Ascending aorta (tissue), 2 donors: Measurements from ENCODE around the gene EFCAB12. TPM values are rescaled to one million over a fixed set of nuclear protein-coding genes. Genes with fewer than 3 reads are reported as not detected.

Source experiments
- DNase-seq, 2 donors: peaks; one replicate each; pipeline ENCODE4 v3.0.0-alpha.2; 2019; ENCODE audit warnings: low spot score in 2 of 2
- H3K27ac ChIP-seq, 2 donors: fragments of 200-600 bp; sonication (generic); one replicate each; pipeline ENCODE4 v1.5.1; 2016 to 2017; ENCODE audit warnings: mild to moderate bottlenecking in 1 of 2
- H3K27me3 ChIP-seq: fragments of 200-600 bp; sonication (generic); one replicate; pipeline ENCODE4 v1.5.1; 2017
- H3K36me3 ChIP-seq, 2 donors: fragments of 200-600 bp; sonication (generic); one replicate each; pipeline ENCODE4 v1.5.1; 2016
- H3K4me1 ChIP-seq, 2 donors: fragments of 200-600 bp; sonication (generic); one replicate each; pipeline ENCODE4 v1.5.1; 2016 to 2017; ENCODE audit warnings: mild to moderate bottlenecking in 1 of 2
- H3K4me3 ChIP-seq, 2 donors: fragments of 200-600 bp; sonication (generic); one replicate each; pipeline ENCODE4 v1.5.1; 2016 to 2017; ENCODE audit warnings: mild to moderate bottlenecking in 1 of 2
- H3K9me3 ChIP-seq, 2 donors: fragments of 200-600 bp; sonication (generic); one replicate each; pipeline ENCODE4 v1.5.1; 2016
- intact Hi-C: fragments of 100-400 bp; cut with DNase I; formaldehyde crosslinking; loops from one replicate; pipeline ENCODE4 v1.15.1; 2023
- total RNA-seq: library from RNA; depleted of rRNA; stranded (reverse); fragments of >200 nt; gene quantifications from one replicate; pipeline ENCODE4 v1.1.0, GENCODE V29; 2016
- TF ChIP-seq, protein P1 (sequence below), 3 experiments: fragments of 200-600 bp in 2 of 3; fragments of 450-650 bp in 1 of 3; sonication (generic) in 2 of 3; IDR thresholded peaks; one replicate each; pipeline ENCODE4 v1.5.1; 2016 to 2019; ENCODE audit warnings: antibody characterized with exemption in 3 of 3, mild to moderate bottlenecking in 1 of 3, moderate library complexity in 1 of 3

The EFCAB12 gene
- total RNA-seq: not detected

DNA sequence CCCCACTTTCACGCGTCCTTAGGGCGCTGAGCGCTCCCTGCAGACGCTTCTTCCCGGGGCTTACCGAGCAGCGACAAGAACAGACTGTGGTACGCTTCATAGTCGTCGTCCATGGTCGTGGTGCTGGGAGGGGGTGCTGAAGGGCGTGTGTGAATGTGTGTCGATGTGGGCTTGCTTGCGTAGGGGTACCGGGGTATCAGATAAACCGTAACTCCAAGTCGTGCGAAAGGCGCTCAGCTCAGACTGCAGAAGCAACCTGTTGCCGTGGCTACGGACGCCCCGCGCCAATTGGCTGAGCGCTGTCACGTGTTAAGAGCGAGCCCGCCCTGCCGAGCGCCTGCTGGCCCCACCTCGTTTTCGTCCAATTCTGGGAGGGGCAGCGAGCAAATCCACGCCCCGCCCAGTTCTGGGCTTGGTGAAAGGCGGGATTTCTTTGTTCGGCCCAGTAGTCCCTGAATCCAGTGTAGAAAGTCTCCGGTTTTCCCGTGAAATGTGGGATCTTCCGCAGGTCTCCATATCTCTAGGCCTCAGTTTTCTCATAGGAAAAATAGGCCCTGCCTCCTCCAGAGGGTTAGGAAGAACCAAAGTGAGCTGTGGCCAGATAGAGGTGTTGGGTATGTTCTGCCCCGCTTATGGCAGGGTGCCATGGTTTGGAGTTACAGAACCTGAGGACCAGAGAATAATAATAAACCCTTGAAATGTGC is at the start of gene EFCAB12:
Gene EFCAB12, minus strand, starts transcription at position 261 of the 704 bp plus-strand sequence. Its CDS starts 148 bp downstream, at position 113.
- peaks cover 25 to 32% of the 10 kb centered on the region in 2 donors for H3K36me3 ChIP-seq
- DNase-seq: peak; percentile 83 to 97
- TF ChIP-seq, protein P1, sequence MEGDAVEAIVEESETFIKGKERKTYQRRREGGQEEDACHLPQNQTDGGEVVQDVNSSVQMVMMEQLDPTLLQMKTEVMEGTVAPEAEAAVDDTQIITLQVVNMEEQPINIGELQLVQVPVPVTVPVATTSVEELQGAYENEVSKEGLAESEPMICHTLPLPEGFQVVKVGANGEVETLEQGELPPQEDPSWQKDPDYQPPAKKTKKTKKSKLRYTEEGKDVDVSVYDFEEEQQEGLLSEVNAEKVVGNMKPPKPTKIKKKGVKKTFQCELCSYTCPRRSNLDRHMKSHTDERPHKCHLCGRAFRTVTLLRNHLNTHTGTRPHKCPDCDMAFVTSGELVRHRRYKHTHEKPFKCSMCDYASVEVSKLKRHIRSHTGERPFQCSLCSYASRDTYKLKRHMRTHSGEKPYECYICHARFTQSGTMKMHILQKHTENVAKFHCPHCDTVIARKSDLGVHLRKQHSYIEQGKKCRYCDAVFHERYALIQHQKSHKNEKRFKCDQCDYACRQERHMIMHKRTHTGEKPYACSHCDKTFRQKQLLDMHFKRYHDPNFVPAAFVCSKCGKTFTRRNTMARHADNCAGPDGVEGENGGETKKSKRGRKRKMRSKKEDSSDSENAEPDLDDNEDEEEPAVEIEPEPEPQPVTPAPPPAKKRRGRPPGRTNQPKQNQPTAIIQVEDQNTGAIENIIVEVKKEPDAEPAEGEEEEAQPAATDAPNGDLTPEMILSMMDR (IDR thresholded peaks at IDR 0.05): no peak
- peaks cover 0 to 6% of the 10 kb centered on the region in 2 donors for H3K4me1 ChIP-seq
- intact Hi-C loops: loop anchor here (1.0 kb wide), 2 partner anchors 11 to 29 kb away; partner anchors contain the start of gene MBD4
- peak within 1 kb of the TSS; percentile 49 to 52 for H3K27ac ChIP-seq
- no peaks in the 10 kb centered on the region for H3K27me3 ChIP-seq
- no peaks in the 10 kb centered on the region for H3K9me3 ChIP-seq
- H3K4me3 ChIP-seq: peak within 1 kb of the TSS; percentile 55 to 61

DNA sequence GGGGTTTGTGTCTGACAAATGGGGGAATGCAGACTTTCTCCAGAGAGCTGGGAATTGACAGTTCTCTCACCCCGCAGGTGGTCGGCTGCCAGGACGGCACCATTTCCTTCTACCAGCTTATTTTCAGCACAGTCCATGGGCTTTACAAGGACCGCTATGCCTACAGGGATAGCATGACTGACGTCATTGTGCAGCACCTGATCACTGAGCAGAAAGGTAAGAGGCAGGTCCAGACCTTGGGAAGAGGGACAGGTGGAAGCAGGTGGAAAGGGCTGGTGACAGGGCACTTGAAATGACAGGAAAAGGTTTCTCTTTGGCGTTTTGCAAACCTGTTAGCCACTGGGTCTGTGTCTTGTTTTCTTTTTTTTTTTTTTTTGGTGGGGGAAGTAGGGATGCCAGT is 48.1 kb upstream of the EFCAB12 start:
- Histone ChIP-seq H3K9me3 (no peaks in the 10 kb centered on the region), H3K4me1 (peaks cover 0 to 1% of the 10 kb centered on the region in 2 donors), H3K27me3 (no peaks in the 10 kb centered on the region), H3K4me3 (no peak overlapping the region), H3K27ac (no peak overlapping the region), H3K36me3 (peaks cover 37 to 54% of the 10 kb centered on the region in 2 donors)
- intact Hi-C loops: no loop called here
- DNase-seq: no peak
- TF ChIP-seq, protein P1 (IDR thresholded peaks at IDR 0.05): no peak

DNA sequence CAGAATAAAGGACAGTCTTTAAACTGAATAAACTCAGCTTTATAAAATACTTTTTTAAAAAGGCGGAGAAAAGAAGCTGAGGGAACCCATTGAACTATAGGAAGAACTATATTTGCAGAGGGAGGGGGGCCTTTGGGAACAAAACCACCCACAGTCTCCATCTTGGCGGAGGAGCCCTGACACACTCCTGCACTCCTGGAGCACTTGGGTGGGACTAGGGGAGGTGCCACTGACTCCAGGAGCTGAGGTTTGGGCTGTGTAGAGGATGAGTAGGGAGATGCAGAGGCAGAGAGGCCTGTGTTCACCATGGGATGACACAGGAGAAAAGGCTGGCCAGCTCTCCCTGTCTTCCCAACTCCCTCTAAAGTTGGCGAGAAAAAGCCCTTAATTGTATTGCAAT is 47.4 kb upstream of the EFCAB12 start:
- H3K4me1 ChIP-seq: no peaks in the 10 kb centered on the region
- H3K27me3 ChIP-seq: no peaks in the 10 kb centered on the region
- H3K27ac ChIP-seq: no peak overlapping the region
- peaks cover 37 to 60% of the 10 kb centered on the region in 2 donors for H3K36me3 ChIP-seq
- intact Hi-C loops: no loop called here
- H3K4me3 ChIP-seq: no peak overlapping the region
- DNase-seq: no peak
- TF ChIP-seq, protein P1 (IDR thresholded peaks at IDR 0.05): no peak
- H3K9me3 ChIP-seq: no peaks in the 10 kb centered on the region

DNA sequence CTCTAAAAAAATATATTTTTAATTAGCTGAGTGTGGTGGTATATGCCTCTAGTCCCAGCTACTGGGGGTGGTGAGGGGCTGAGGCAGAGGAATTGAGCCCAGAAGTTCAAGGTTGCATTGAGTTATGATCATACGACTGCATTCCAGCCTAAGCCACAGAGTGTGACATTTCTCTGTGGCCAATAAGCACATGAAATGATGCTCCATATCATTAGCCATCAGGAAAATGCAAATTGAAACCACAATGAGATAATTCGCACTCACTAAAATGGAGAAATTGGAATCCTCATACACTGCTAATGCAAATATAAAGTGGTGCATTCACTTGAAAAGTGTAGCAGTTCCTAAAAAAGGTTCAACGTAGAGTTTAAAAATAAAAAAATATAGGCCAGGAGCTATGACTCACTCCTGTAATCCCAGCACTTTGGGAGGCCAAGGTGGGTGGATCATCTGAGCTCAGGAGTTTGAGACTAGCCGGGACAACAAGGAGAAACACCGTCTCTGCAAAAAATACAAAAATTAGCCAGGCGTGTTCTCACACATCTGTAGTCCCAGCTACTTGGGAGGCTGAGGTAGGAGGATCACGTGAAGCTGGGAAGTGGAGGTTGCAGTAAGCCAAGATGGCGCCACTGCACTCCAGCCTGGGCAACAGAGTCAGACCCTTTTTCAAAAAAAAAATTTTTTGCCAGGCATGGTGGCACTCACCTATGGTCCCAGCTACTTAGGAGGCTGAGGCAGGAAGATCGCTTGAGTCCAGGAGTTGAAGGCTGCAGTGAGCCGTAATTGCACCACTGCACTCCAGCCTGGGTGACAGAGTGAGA is 46.8 kb upstream of the EFCAB12 start:
- Histone ChIP-seq H3K27me3 (no peaks in the 10 kb centered on the region), H3K27ac (no peak overlapping the region), H3K36me3 (peaks cover 31 to 56% of the 10 kb centered on the region in 2 donors), H3K4me1 (no peaks in the 10 kb centered on the region), H3K4me3 (no peak overlapping the region), H3K9me3 (no peaks in the 10 kb centered on the region)
- TF ChIP-seq, protein P1 (IDR thresholded peaks at IDR 0.05): no peak
- intact Hi-C loops: no loop called here
- DNase-seq: no peak

DNA sequence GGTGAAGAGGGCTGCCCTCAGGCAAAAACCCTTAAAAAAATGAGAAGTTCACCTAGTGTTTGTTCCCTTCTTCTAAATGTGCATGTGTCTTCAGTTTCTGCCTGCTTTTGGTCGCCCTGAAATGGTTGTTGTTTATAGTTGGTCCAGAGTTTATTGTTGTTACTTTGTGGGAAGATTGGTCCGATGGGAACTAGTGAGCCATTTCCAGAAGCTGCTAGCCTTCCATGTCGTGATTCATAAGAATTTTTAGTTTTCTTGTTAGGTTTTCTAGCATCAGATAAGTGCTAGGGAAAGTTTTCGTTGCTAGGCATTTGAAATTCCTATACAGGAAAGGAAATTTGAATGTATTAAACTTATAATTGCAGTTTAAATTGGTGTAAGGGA is 45.3 kb upstream of the EFCAB12 start:
- Histone ChIP-seq H3K27ac (no peak overlapping the region), H3K4me1 (no peaks in the 10 kb centered on the region), H3K4me3 (no peak overlapping the region), H3K36me3 (peaks cover 19 to 51% of the 10 kb centered on the region in 2 donors), H3K9me3 (no peaks in the 10 kb centered on the region), H3K27me3 (no peaks in the 10 kb centered on the region)
- TF ChIP-seq, protein P1 (IDR thresholded peaks at IDR 0.05): no peak
- intact Hi-C loops: no loop called here
- no peak for DNase-seq
